HEK293 (cell line): ENCODE data around the gene DST.

ENCODE experiments used
- CTCF ChIA-PET: fragments of 350-600 bp; formaldehyde crosslinking; extraction: SDS; loops from one replicate; lab custom pipeline; 2021; ENCODE audit warnings: antibody characterized with exemption; lab: Yijun Ruan, JAX
- POLR2A ChIA-PET: fragments of 300-600 bp; formaldehyde crosslinking; extraction: SDS; loops from one replicate; lab custom pipeline; 2020; ENCODE audit warnings: antibody characterized with exemption, inconsistent platforms; lab: Yijun Ruan, JAX
- H3K27ac ChIP-seq: fragments of 200-500 bp; sonication (Bioruptor generic); 2 replicates; pipeline ENCODE4 v1.5.1; 2014; ENCODE audit warnings: low read depth, low read length, control low read depth, inconsistent platforms; ENCODE audit errors: extremely low read depth
- H3K36me3 ChIP-seq, 2 experiments: fragments of 200-500 bp in 1 of 2; sonication (Bioruptor generic) in 1 of 2; 1 replicate in 1 of 2; 2 replicates in 1 of 2; pipeline ENCODE4 v1.5.1; 2014 to 2017; ENCODE audit warnings: inconsistent platforms in 2 of 2, low read length in 2 of 2; ENCODE audit not compliant: control insufficient read depth in 2 of 2, insufficient read depth in 1 of 2
- H3K4me1 ChIP-seq: fragments of 200-500 bp; sonication (Bioruptor generic); 2 replicates; pipeline ENCODE4 v1.5.1; 2014; ENCODE audit warnings: mild to moderate bottlenecking, low read length, inconsistent platforms; ENCODE audit not compliant: control insufficient read depth, insufficient read depth
- H3K4me3 ChIP-seq: 2 replicates; pipeline ENCODE4 v1.5.1; 2011; ENCODE audit warnings: low read depth, mild to moderate bottlenecking, control low read depth, low read length, moderate library complexity
- H3K9me3 ChIP-seq: fragments of 200-500 bp; sonication (Bioruptor generic); 2 replicates; pipeline ENCODE4 v1.5.1; 2014; ENCODE audit warnings: low read depth, low read length, inconsistent platforms; ENCODE audit not compliant: control insufficient read depth, insufficient read depth
- BCL11B ChIP-seq: fragments of 450-650 bp; formaldehyde crosslinking; IDR thresholded peaks from 2 replicates; pipeline ENCODE4 v1.5.1; 2016; ENCODE audit warnings: low read depth, missing biosample characterization, missing genetic modification characterization
- FEZF1 ChIP-seq: fragments of 450-650 bp; formaldehyde crosslinking; IDR thresholded peaks from 2 replicates; pipeline ENCODE4 v1.5.1; 2016; ENCODE audit warnings: missing biosample characterization, missing genetic modification characterization
- KLF16 ChIP-seq: fragments of 450-650 bp; formaldehyde crosslinking; IDR thresholded peaks from 2 replicates; pipeline ENCODE4 v1.5.1; 2017; ENCODE audit warnings: missing biosample characterization, missing genetic modification characterization
- KLF9 ChIP-seq: fragments of 450-650 bp; formaldehyde crosslinking; IDR thresholded peaks from 2 replicates; pipeline ENCODE4 v1.5.1; 2016; ENCODE audit warnings: missing biosample characterization, missing genetic modification characterization, low read depth
- MEIS1 ChIP-seq: sonication (generic); formaldehyde crosslinking; IDR thresholded peaks from 2 replicates; pipeline ENCODE4 v1.8.1; 2022; ENCODE audit warnings: missing genetic modification reagents, mild to moderate bottlenecking, borderline replicate concordance
- SALL2 ChIP-seq: fragments of 450-650 bp; formaldehyde crosslinking; IDR thresholded peaks from 2 replicates; pipeline ENCODE4 v1.5.0; 2017; ENCODE audit warnings: missing biosample characterization, mild to moderate bottlenecking, missing genetic modification characterization, borderline replicate concordance
- SP3 ChIP-seq: fragments of 450-650 bp; formaldehyde crosslinking; IDR thresholded peaks from 2 replicates; pipeline ENCODE4 v1.5.1; 2016; ENCODE audit warnings: missing biosample characterization, missing genetic modification characterization
- WT1 ChIP-seq: fragments of 450-650 bp; formaldehyde crosslinking; IDR thresholded peaks from 2 replicates; pipeline ENCODE4 v1.5.1; 2016; ENCODE audit warnings: missing biosample characterization, missing genetic modification characterization
- ZBTB20 ChIP-seq: fragments of 450-650 bp; formaldehyde crosslinking; IDR thresholded peaks from 2 replicates; pipeline ENCODE4 v1.5.1; 2016; ENCODE audit warnings: missing biosample characterization, missing genetic modification characterization
- ZBTB21 ChIP-seq: fragments of 450-650 bp; formaldehyde crosslinking; IDR thresholded peaks from 2 replicates; pipeline ENCODE4 v1.5.1; 2017; ENCODE audit warnings: missing biosample characterization, missing genetic modification characterization
- ZBTB48 ChIP-seq: fragments of 450-650 bp; formaldehyde crosslinking; IDR thresholded peaks from 2 replicates; pipeline ENCODE4 v1.5.1; 2016; ENCODE audit warnings: missing biosample characterization, missing genetic modification characterization
- ZBTB7A ChIP-seq: fragments of 450-650 bp; formaldehyde crosslinking; IDR thresholded peaks from 2 replicates; pipeline ENCODE4 v1.5.1; 2016; ENCODE audit warnings: low read depth, missing biosample characterization, missing genetic modification characterization
- ZEB2 ChIP-seq: fragments of 450-650 bp; formaldehyde crosslinking; IDR thresholded peaks from 2 replicates; pipeline ENCODE4 v1.5.1; 2016; ENCODE audit warnings: missing biosample characterization, missing genetic modification characterization
- ZNF169 ChIP-seq: fragments of 450-650 bp; formaldehyde crosslinking; IDR thresholded peaks from 2 replicates; pipeline ENCODE4 v1.5.1; 2016; ENCODE audit warnings: missing biosample characterization, missing genetic modification characterization
- ZNF175 ChIP-seq: fragments of 450-650 bp; formaldehyde crosslinking; IDR thresholded peaks from 2 replicates; pipeline ENCODE4 v1.5.1; 2016; ENCODE audit warnings: missing biosample characterization, missing genetic modification characterization
- ZNF324 ChIP-seq: fragments of 450-650 bp; formaldehyde crosslinking; IDR thresholded peaks from 2 replicates; pipeline ENCODE4 v1.5.1; 2016; ENCODE audit warnings: missing biosample characterization, missing genetic modification characterization
- ZNF510 ChIP-seq: fragments of 450-650 bp; formaldehyde crosslinking; IDR thresholded peaks from 2 replicates; pipeline ENCODE4 v1.5.1; 2018; ENCODE audit warnings: mild to moderate bottlenecking, missing genetic modification characterization, missing biosample characterization; ENCODE audit not compliant: insufficient replicate concordance
- ZNF629 ChIP-seq: fragments of 450-650 bp; formaldehyde crosslinking; IDR thresholded peaks from 2 replicates; pipeline ENCODE4 v1.5.1; 2017; ENCODE audit warnings: missing biosample characterization, missing genetic modification characterization
- ZNF664 ChIP-seq: fragments of 450-650 bp; formaldehyde crosslinking; IDR thresholded peaks from 2 replicates; pipeline ENCODE4 v1.5.1; 2016; ENCODE audit warnings: missing biosample characterization, missing genetic modification characterization
- ZNF777 ChIP-seq: fragments of 450-650 bp; formaldehyde crosslinking; IDR thresholded peaks from 2 replicates; pipeline ENCODE4 v1.5.1; 2017; ENCODE audit warnings: missing biosample characterization, missing genetic modification characterization, borderline replicate concordance
- ZNF843 ChIP-seq: fragments of 450-650 bp; formaldehyde crosslinking; IDR thresholded peaks from 2 replicates; pipeline ENCODE4 v1.5.1; 2016; ENCODE audit warnings: missing biosample characterization, missing genetic modification characterization
- TF ChIP-seq, protein P1 (sequence below): fragments of 450-650 bp; formaldehyde crosslinking; IDR thresholded peaks from 2 replicates; pipeline ENCODE4 v1.5.1; 2016; ENCODE audit warnings: missing biosample characterization, missing genetic modification characterization
- TF ChIP-seq, protein P2 (sequence below): fragments of 450-650 bp; formaldehyde crosslinking; IDR thresholded peaks from 2 replicates; pipeline ENCODE4 v1.5.1; 2017; ENCODE audit warnings: missing biosample characterization, missing genetic modification characterization
- TF ChIP-seq, protein P3 (sequence below): fragments of 450-650 bp; formaldehyde crosslinking; IDR thresholded peaks from 2 replicates; pipeline ENCODE4 v1.5.1; 2016; ENCODE audit warnings: missing biosample characterization, missing genetic modification characterization
- TF ChIP-seq, protein P4 (sequence below): fragments of 450-650 bp; formaldehyde crosslinking; IDR thresholded peaks from 2 replicates; pipeline ENCODE4 v1.5.1; 2016; ENCODE audit warnings: missing biosample characterization, missing genetic modification characterization, low read depth
- TF ChIP-seq, protein P5 (sequence below): fragments of 450-650 bp; formaldehyde crosslinking; IDR thresholded peaks from 2 replicates; pipeline ENCODE4 v1.5.1; 2017; ENCODE audit warnings: missing biosample characterization, missing genetic modification characterization

The DST gene

DNA sequence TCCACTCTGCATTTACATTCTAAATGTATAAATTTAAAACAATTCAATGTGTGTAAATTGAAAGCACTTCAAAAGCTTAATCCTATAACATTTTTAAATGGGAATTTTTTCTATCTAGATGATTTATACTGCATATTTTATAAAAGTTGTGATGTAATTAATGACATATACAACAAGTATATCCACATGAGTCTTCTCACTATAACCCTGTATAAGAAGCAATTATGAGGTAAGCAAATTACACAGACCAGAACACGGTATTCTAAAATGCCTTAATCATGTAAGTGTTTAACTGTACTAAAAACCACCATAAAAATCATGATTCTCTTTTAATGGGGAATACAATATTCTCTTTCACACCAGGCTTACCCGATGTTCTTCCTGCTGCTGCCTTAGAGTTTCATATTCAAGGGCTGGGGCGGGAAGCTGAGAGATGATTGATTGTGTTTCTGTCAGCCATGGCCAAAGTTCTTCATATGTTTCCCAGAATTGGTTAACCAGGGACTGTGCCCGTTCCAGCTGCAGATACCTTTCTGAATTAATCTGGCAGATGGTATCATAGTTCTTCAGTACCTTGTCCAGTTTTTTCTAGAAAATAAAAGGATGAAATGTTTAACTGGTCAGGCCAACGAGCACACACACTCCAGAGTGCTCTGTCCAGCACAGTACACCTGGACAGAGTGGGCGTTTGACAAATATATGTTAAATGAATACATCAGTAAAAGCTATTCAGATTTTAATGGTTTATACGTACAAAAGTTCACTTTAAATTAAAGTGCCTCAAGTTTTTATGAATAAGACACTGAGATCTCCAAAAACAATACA lies 127.4 kb downstream of the DST start (continued):
- no peak for TF ChIP-seq MEIS1 (CRISPR knock-in tag)
- no peak for TF ChIP-seq ZNF175
- TF ChIP-seq ZNF777 (tag by site-specific recombination), result no peak
- TF ChIP-seq ZNF510 (tag by site-specific recombination), result no peak
- TF ChIP-seq, protein P1, sequence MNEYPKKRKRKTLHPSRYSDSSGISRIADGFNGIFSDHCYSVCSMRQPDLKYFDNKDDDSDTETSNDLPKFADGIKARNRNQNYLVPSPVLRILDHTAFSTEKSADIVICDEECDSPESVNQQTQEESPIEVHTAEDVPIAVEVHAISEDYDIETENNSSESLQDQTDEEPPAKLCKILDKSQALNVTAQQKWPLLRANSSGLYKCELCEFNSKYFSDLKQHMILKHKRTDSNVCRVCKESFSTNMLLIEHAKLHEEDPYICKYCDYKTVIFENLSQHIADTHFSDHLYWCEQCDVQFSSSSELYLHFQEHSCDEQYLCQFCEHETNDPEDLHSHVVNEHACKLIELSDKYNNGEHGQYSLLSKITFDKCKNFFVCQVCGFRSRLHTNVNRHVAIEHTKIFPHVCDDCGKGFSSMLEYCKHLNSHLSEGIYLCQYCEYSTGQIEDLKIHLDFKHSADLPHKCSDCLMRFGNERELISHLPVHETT (tag by site-specific recombination), result no peak
- TF ChIP-seq, protein P2, sequence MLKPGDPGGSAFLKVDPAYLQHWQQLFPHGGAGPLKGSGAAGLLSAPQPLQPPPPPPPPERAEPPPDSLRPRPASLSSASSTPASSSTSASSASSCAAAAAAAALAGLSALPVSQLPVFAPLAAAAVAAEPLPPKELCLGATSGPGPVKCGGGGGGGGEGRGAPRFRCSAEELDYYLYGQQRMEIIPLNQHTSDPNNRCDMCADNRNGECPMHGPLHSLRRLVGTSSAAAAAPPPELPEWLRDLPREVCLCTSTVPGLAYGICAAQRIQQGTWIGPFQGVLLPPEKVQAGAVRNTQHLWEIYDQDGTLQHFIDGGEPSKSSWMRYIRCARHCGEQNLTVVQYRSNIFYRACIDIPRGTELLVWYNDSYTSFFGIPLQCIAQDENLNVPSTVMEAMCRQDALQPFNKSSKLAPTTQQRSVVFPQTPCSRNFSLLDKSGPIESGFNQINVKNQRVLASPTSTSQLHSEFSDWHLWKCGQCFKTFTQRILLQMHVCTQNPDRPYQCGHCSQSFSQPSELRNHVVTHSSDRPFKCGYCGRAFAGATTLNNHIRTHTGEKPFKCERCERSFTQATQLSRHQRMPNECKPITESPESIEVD (tag by site-specific recombination), result peak; percentile 83
- TF ChIP-seq KLF9 (tag by site-specific recombination), result no peak
- no peak for TF ChIP-seq ZBTB21

DNA sequence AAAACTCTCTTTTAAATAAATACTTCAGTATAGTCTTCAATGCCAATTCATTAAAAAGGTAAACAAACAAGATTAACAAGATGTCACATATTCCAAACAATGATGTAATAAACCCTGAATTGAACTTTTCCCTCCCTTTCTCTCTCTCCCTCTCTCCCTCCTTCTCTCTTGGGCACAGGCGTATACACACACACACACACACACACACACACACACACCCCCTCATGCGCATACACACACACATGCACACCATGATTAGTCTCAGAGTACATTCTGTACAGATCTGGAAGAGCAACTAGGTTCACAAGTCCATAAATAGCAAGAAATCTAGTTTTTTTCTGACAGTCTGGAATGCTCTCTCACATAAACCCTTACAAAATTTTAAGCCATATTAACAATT lies 128.3 kb downstream of the DST start:
- Histone ChIP-seq H3K4me3 (no peak overlapping the region), H3K9me3 (no peaks in the 10 kb centered on the region), H3K27ac (no peak overlapping the region), H3K36me3 (peaks cover 28 to 38% of the 10 kb centered on the region in 2 experiments), H3K4me1 (peaks cover 10% of the 10 kb centered on the region; the same call in 1 of the 2 replicates)
- ChIA-PET CTCF (interaction anchor here (0.7 to 1.2 kb wide), 6 partner anchors 10 to 200 kb away, joined by 3 to 4 read pairs (median 3); no protein-coding TSS in a partner anchor), POLR2A (interaction anchor here (1.6 kb wide), 1 partner anchor 28 kb away, joined by 7 read pairs; no protein-coding TSS in a partner anchor)
- TF ChIP-seq, protein P3, sequence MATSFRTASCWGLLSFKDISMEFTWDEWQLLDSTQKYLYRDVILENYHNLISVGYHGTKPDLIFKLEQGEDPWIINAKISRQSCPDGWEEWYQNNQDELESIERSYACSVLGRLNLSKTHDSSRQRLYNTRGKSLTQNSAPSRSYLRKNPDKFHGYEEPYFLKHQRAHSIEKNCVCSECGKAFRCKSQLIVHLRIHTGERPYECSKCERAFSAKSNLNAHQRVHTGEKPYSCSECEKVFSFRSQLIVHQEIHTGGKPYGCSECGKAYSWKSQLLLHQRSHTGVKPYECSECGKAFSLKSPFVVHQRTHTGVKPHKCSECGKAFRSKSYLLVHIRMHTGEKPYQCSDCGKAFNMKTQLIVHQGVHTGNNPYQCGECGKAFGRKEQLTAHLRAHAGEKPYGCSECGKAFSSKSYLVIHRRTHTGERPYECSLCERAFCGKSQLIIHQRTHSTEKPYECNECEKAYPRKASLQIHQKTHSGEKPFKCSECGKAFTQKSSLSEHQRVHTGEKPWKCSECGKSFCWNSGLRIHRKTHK (tag by site-specific recombination), result 0 out of 2 replicates have a peak, but pooled peaks have one; percentile 15
- peak; percentile 11; the same call in 1 of the 2 replicates for TF ChIP-seq ZBTB20 (tag by site-specific recombination)
- TF ChIP-seq ZBTB21, result 0 out of 2 replicates have a peak, but pooled peaks have one; percentile 24
- TF ChIP-seq ZNF843 (tag by site-specific recombination), result 0 out of 2 replicates have a peak, but pooled peaks have one; percentile 38
- 0 out of 2 replicates have a peak, but pooled peaks have one; percentile 31 for TF ChIP-seq ZNF324 (tag by site-specific recombination)
- TF ChIP-seq, protein P4, sequence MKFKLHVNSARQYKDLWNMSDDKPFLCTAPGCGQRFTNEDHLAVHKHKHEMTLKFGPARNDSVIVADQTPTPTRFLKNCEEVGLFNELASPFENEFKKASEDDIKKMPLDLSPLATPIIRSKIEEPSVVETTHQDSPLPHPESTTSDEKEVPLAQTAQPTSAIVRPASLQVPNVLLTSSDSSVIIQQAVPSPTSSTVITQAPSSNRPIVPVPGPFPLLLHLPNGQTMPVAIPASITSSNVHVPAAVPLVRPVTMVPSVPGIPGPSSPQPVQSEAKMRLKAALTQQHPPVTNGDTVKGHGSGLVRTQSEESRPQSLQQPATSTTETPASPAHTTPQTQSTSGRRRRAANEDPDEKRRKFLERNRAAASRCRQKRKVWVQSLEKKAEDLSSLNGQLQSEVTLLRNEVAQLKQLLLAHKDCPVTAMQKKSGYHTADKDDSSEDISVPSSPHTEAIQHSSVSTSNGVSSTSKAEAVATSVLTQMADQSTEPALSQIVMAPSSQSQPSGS (tag by site-specific recombination), result peak; percentile 59; the same call in 1 of the 2 replicates
- TF ChIP-seq ZBTB7A (tag by site-specific recombination), result no peak
- TF ChIP-seq ZNF629 (tag by site-specific recombination), result peak; percentile 52
- peak; percentile 88; the same call in 1 of the 2 replicates for TF ChIP-seq ZNF169 (tag by site-specific recombination)
- peak; percentile 80 for TF ChIP-seq WT1 (tag by site-specific recombination)
- no peak for TF ChIP-seq ZBTB48 (tag by site-specific recombination)
- TF ChIP-seq SALL2 (tag by site-specific recombination), result peak; percentile 64; the same call in 1 of the 2 replicates
- peak; percentile 57; the same call in 1 of the 2 replicates for TF ChIP-seq BCL11B
- TF ChIP-seq, protein P5, sequence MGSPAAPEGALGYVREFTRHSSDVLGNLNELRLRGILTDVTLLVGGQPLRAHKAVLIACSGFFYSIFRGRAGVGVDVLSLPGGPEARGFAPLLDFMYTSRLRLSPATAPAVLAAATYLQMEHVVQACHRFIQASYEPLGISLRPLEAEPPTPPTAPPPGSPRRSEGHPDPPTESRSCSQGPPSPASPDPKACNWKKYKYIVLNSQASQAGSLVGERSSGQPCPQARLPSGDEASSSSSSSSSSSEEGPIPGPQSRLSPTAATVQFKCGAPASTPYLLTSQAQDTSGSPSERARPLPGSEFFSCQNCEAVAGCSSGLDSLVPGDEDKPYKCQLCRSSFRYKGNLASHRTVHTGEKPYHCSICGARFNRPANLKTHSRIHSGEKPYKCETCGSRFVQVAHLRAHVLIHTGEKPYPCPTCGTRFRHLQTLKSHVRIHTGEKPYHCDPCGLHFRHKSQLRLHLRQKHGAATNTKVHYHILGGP (tag by site-specific recombination), result peak; percentile 64
- TF ChIP-seq KLF16 (tag by site-specific recombination), result peak; percentile 88
- no peak for TF ChIP-seq SP3 (tag by site-specific recombination)
- TF ChIP-seq, protein P2 (tag by site-specific recombination), result peak; percentile 37
- TF ChIP-seq FEZF1, result peak; percentile 54
- peak; percentile 60 for TF ChIP-seq ZEB2 (tag by site-specific recombination)
- no peak for TF ChIP-seq ZNF664 (tag by site-specific recombination)
